ENCODE results near the gene RPL21.

RPL21 gene

DNA sequence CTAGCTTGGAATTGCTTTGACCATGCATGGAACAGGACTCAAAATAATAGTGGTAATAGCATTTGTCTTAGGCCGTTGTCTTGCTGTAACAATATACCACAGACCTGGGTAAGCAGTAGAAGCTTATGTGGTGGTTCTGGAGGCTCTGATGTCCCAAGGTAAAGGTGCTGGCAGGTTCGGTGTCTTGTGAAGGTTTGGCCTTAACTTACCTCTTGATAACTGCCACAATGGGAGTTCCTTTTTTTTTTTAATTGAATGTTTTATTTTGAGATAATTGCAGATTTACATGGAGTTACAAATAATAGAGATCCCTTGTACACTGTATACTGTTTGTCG lies 5.8 kb downstream of the RPL21 start:
- Histone ChIP-seq H3K9me3 (ENCODE audit: control insufficient read depth in 1 of 2, low read length in 2 of 2) (no peaks in the 10 kb centered on the region), H3K27ac (ENCODE audit: low read depth, low read length) (no peak overlapping the region), H3K4me1 (ENCODE audit: control insufficient read depth in 1 of 2, insufficient read depth in 2 of 2, low read length in 2 of 2) (peaks cover 22 to 25% of the 10 kb centered on the region in 2 donors), H3K36me3 (ENCODE audit: control insufficient read depth in 1 of 2, insufficient read depth in 2 of 2, low read length in 2 of 2) (peaks cover 0 to 61% of the 10 kb centered on the region in 2 donors), H3K4me3 (ENCODE audit: low read depth in 1 of 2, low read length in 2 of 2) (no peak overlapping the region), H3K27me3 (ENCODE audit: control insufficient read depth in 1 of 2, insufficient read depth in 2 of 2, low read length in 2 of 2) (no peaks in the 10 kb centered on the region), H3K9ac (ENCODE audit: low read depth in 1 of 2, low read length in 2 of 2) (no peak overlapping the region)

GRCh38 chr13:27257648-27258253 lies 6.4 kb downstream of the RPL21 start:
- H3K4me3 ChIP-seq (ENCODE audit: low read depth in 1 of 2, low read length in 2 of 2), result no peak overlapping the region
- H3K9ac ChIP-seq (ENCODE audit: low read depth in 1 of 2, low read length in 2 of 2), result no peak overlapping the region
- H3K27ac ChIP-seq (ENCODE audit: low read depth, low read length), result no peak overlapping the region
- H3K4me1 ChIP-seq (ENCODE audit: control insufficient read depth in 1 of 2, insufficient read depth in 2 of 2, low read length in 2 of 2), result peaks cover 20 to 22% of the 10 kb centered on the region in 2 donors
- H3K36me3 ChIP-seq (ENCODE audit: control insufficient read depth in 1 of 2, insufficient read depth in 2 of 2, low read length in 2 of 2), result peaks cover 0 to 61% of the 10 kb centered on the region in 2 donors
- no peaks in the 10 kb centered on the region for H3K27me3 ChIP-seq (ENCODE audit: control insufficient read depth in 1 of 2, insufficient read depth in 2 of 2, low read length in 2 of 2)
- H3K9me3 ChIP-seq (ENCODE audit: control insufficient read depth in 1 of 2, low read length in 2 of 2), result no peaks in the 10 kb centered on the region

GRCh38 chr13:27258637-27259386 lies 7.5 kb downstream of the RPL21 start:
- Histone ChIP-seq H3K27ac (ENCODE audit: low read depth, low read length) (no peak overlapping the region), H3K9ac (ENCODE audit: low read depth in 1 of 2, low read length in 2 of 2) (no peak overlapping the region), H3K27me3 (ENCODE audit: control insufficient read depth in 1 of 2, insufficient read depth in 2 of 2, low read length in 2 of 2) (no peaks in the 10 kb centered on the region), H3K4me1 (ENCODE audit: control insufficient read depth in 1 of 2, insufficient read depth in 2 of 2, low read length in 2 of 2) (peaks cover 9 to 17% of the 10 kb centered on the region in 2 donors), H3K9me3 (ENCODE audit: control insufficient read depth in 1 of 2, low read length in 2 of 2) (no peaks in the 10 kb centered on the region), H3K4me3 (ENCODE audit: low read depth in 1 of 2, low read length in 2 of 2) (no peak overlapping the region), H3K36me3 (ENCODE audit: control insufficient read depth in 1 of 2, insufficient read depth in 2 of 2, low read length in 2 of 2) (peaks cover 0 to 61% of the 10 kb centered on the region in 2 donors)

- no peak overlapping the region for H3K27ac ChIP-seq (ENCODE audit: low read depth, low read length)
- H3K27me3 ChIP-seq (ENCODE audit: control insufficient read depth in 1 of 2, insufficient read depth in 2 of 2, low read length in 2 of 2), result no peaks in the 10 kb centered on the region
- no peak overlapping the region for H3K9ac ChIP-seq (ENCODE audit: low read depth in 1 of 2, low read length in 2 of 2)
- peaks cover 1 to 14% of the 10 kb centered on the region in 2 donors for H3K4me1 ChIP-seq (ENCODE audit: control insufficient read depth in 1 of 2, insufficient read depth in 2 of 2, low read length in 2 of 2)
- H3K36me3 ChIP-seq (ENCODE audit: control insufficient read depth in 1 of 2, insufficient read depth in 2 of 2, low read length in 2 of 2), result peaks cover 0 to 51% of the 10 kb centered on the region in 2 donors
- H3K4me3 ChIP-seq (ENCODE audit: low read depth in 1 of 2, low read length in 2 of 2), result no peak overlapping the region
- no peaks in the 10 kb centered on the region for H3K9me3 ChIP-seq (ENCODE audit: control insufficient read depth in 1 of 2, low read length in 2 of 2)
Observed at GRCh38 chr13:27259831-27260230, 8.5 kb downstream of the RPL21 start.

- Histone ChIP-seq H3K9me3 (ENCODE audit: control insufficient read depth in 1 of 2, low read length in 2 of 2) (no peaks in the 10 kb centered on the region), H3K9ac (ENCODE audit: low read depth in 1 of 2, low read length in 2 of 2) (no peak overlapping the region), H3K36me3 (ENCODE audit: control insufficient read depth in 1 of 2, insufficient read depth in 2 of 2, low read length in 2 of 2) (peaks cover 0 to 36% of the 10 kb centered on the region in 2 donors), H3K27ac (ENCODE audit: low read depth, low read length) (no peak overlapping the region), H3K4me3 (ENCODE audit: low read depth in 1 of 2, low read length in 2 of 2) (no peak overlapping the region), H3K27me3 (ENCODE audit: control insufficient read depth in 1 of 2, insufficient read depth in 2 of 2, low read length in 2 of 2) (no peaks in the 10 kb centered on the region), H3K4me1 (ENCODE audit: control insufficient read depth in 1 of 2, insufficient read depth in 2 of 2, low read length in 2 of 2) (peaks cover 0 to 10% of the 10 kb centered on the region in 2 donors)
Observed at GRCh38 chr13:27261396-27261795, 10.0 kb downstream of the RPL21 start.

- no peak overlapping the region for H3K27ac ChIP-seq (ENCODE audit: low read depth, low read length)
- no peaks in the 10 kb centered on the region for H3K9me3 ChIP-seq (ENCODE audit: control insufficient read depth in 1 of 2, low read length in 2 of 2)
- no peak overlapping the region for H3K9ac ChIP-seq (ENCODE audit: low read depth in 1 of 2, low read length in 2 of 2)
- peaks cover 0 to 16% of the 10 kb centered on the region in 2 donors for H3K36me3 ChIP-seq (ENCODE audit: control insufficient read depth in 1 of 2, insufficient read depth in 2 of 2, low read length in 2 of 2)
- no peak overlapping the region for H3K4me3 ChIP-seq (ENCODE audit: low read depth in 1 of 2, low read length in 2 of 2)
- H3K4me1 ChIP-seq (ENCODE audit: control insufficient read depth in 1 of 2, insufficient read depth in 2 of 2, low read length in 2 of 2), result peaks cover 4 to 17% of the 10 kb centered on the region in 2 donors
- no peaks in the 10 kb centered on the region for H3K27me3 ChIP-seq (ENCODE audit: control insufficient read depth in 1 of 2, insufficient read depth in 2 of 2, low read length in 2 of 2)
Observed at GRCh38 chr13:27263438-27263837, 12.1 kb downstream of the RPL21 start.

- no peaks in the 10 kb centered on the region for H3K9me3 ChIP-seq (ENCODE audit: control insufficient read depth in 1 of 2, low read length in 2 of 2)
- H3K27me3 ChIP-seq (ENCODE audit: control insufficient read depth in 1 of 2, insufficient read depth in 2 of 2, low read length in 2 of 2), result no peaks in the 10 kb centered on the region
- no peak overlapping the region for H3K9ac ChIP-seq (ENCODE audit: low read depth in 1 of 2, low read length in 2 of 2)
- peaks cover 4 to 20% of the 10 kb centered on the region in 2 donors for H3K4me1 ChIP-seq (ENCODE audit: control insufficient read depth in 1 of 2, insufficient read depth in 2 of 2, low read length in 2 of 2)
- H3K36me3 ChIP-seq (ENCODE audit: control insufficient read depth in 1 of 2, insufficient read depth in 2 of 2, low read length in 2 of 2), result peaks cover 0 to 8% of the 10 kb centered on the region in 2 donors
- H3K27ac ChIP-seq (ENCODE audit: low read depth, low read length), result no peak overlapping the region
- H3K4me3 ChIP-seq (ENCODE audit: low read depth in 1 of 2, low read length in 2 of 2), result no peak overlapping the region
Observed at GRCh38 chr13:27264181-27264580, 12.8 kb downstream of the RPL21 start.

GRCh38 chr13:27264648-27265047 lies 13.3 kb downstream of the RPL21 start:
- H3K9ac ChIP-seq (ENCODE audit: low read depth in 1 of 2, low read length in 2 of 2), result no peak overlapping the region

DNA sequence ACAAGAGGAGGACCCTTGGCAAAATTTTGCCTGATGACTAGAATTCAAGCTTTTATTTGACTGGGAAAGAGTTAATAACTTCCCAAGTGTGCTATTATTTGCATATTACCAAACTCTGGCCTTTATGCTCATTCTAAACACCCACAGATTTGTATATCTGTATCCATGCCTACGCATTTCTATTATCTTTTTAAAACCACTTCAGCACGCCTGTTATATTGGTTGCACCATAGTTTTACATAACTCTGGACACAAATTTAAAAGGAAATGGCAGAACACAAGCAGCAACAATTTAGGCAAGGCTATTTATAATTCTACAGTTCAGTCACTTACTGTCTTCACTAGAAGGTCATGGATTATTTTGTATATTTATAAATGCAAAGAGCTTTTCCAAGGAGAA lies 15.6 kb downstream of the RPL21 start:
- H3K9ac ChIP-seq (ENCODE audit: low read depth in 1 of 2, low read length in 2 of 2), result no peak overlapping the region
- no peaks in the 10 kb centered on the region for H3K36me3 ChIP-seq (ENCODE audit: control insufficient read depth in 1 of 2, insufficient read depth in 2 of 2, low read length in 2 of 2)
- H3K9me3 ChIP-seq (ENCODE audit: control insufficient read depth in 1 of 2, low read length in 2 of 2), result no peaks in the 10 kb centered on the region
- no peaks in the 10 kb centered on the region for H3K27me3 ChIP-seq (ENCODE audit: control insufficient read depth in 1 of 2, insufficient read depth in 2 of 2, low read length in 2 of 2)
- no peak overlapping the region for H3K27ac ChIP-seq (ENCODE audit: low read depth, low read length)
- H3K4me3 ChIP-seq (ENCODE audit: low read depth in 1 of 2, low read length in 2 of 2), result no peak overlapping the region
- H3K4me1 ChIP-seq (ENCODE audit: control insufficient read depth in 1 of 2, insufficient read depth in 2 of 2, low read length in 2 of 2), result peaks cover 16 to 34% of the 10 kb centered on the region in 2 donors

More at GRCh38 chr13:27264648-27265047, 13.3 kb downstream of the RPL21 start:
- H3K9me3 ChIP-seq (ENCODE audit: control insufficient read depth in 1 of 2, low read length in 2 of 2), result no peaks in the 10 kb centered on the region
- H3K27me3 ChIP-seq (ENCODE audit: control insufficient read depth in 1 of 2, insufficient read depth in 2 of 2, low read length in 2 of 2), result no peaks in the 10 kb centered on the region
- H3K4me3 ChIP-seq (ENCODE audit: low read depth in 1 of 2, low read length in 2 of 2), result no peak overlapping the region
- no peak overlapping the region for H3K27ac ChIP-seq (ENCODE audit: low read depth, low read length)
- H3K4me1 ChIP-seq (ENCODE audit: control insufficient read depth in 1 of 2, insufficient read depth in 2 of 2, low read length in 2 of 2), result peaks cover 8 to 25% of the 10 kb centered on the region in 2 donors
- H3K36me3 ChIP-seq (ENCODE audit: control insufficient read depth in 1 of 2, insufficient read depth in 2 of 2, low read length in 2 of 2), result peaks cover 0 to 7% of the 10 kb centered on the region in 2 donors

- Histone ChIP-seq H3K4me3 (ENCODE audit: low read depth in 1 of 2, low read length in 2 of 2) (no peak overlapping the region), H3K9ac (ENCODE audit: low read depth in 1 of 2, low read length in 2 of 2) (no peak overlapping the region), H3K27me3 (ENCODE audit: control insufficient read depth in 1 of 2, insufficient read depth in 2 of 2, low read length in 2 of 2) (no peaks in the 10 kb centered on the region), H3K4me1 (ENCODE audit: control insufficient read depth in 1 of 2, insufficient read depth in 2 of 2, low read length in 2 of 2) (peaks cover 17 to 34% of the 10 kb centered on the region in 2 donors), H3K36me3 (ENCODE audit: control insufficient read depth in 1 of 2, insufficient read depth in 2 of 2, low read length in 2 of 2) (no peaks in the 10 kb centered on the region), H3K9me3 (ENCODE audit: control insufficient read depth in 1 of 2, low read length in 2 of 2) (no peaks in the 10 kb centered on the region), H3K27ac (ENCODE audit: low read depth, low read length) (no peak overlapping the region)
Observed at GRCh38 chr13:27267596-27267995, 16.2 kb downstream of the RPL21 start.
